H9 (cell line): ENCODE results near the gene USP7. TPM values are rescaled to one million over a fixed set of nuclear protein-coding genes. Genes with fewer than 3 reads are reported as not detected.

Source experiments
- DNase-seq: peaks from one replicate; pipeline ENCODE4 v3.0.0-alpha.2; 2017
- H2AFZ ChIP-seq: one replicate; pipeline ENCODE4 v1.6.1; 2013; ENCODE audit warnings: mild to moderate bottlenecking, low read length, control low read depth, moderate library complexity
- H2AK5ac ChIP-seq: 2 replicates; pipeline ENCODE4 v1.6.1; 2013; ENCODE audit warnings: low read length, control low read depth, mixed read lengths; ENCODE audit not compliant: insufficient read length
- H2BK120ac ChIP-seq: one replicate; pipeline ENCODE4 v1.6.1; 2013; ENCODE audit warnings: low read depth, mild to moderate bottlenecking, low read length, control low read depth, inconsistent platforms; ENCODE audit not compliant: poor library complexity, severe bottlenecking
- H2BK12ac ChIP-seq: 2 replicates; pipeline ENCODE4 v1.6.1; 2013; ENCODE audit warnings: low read length, control low read depth, mixed read lengths, low read depth; ENCODE audit not compliant: insufficient read length
- H2BK15ac ChIP-seq: 2 replicates; pipeline ENCODE4 v1.6.1; 2013; ENCODE audit warnings: low read depth, low read length, control low read depth
- H2BK20ac ChIP-seq: one replicate; pipeline ENCODE4 v1.6.1; 2013; ENCODE audit warnings: low read depth, mild to moderate bottlenecking, low read length, control low read depth, inconsistent platforms; ENCODE audit not compliant: poor library complexity, severe bottlenecking
- H2BK5ac ChIP-seq: 2 replicates; pipeline ENCODE4 v1.6.1; 2013; ENCODE audit warnings: low read length, control low read depth, mixed read lengths; ENCODE audit not compliant: insufficient read length
- H3K14ac ChIP-seq: 2 replicates; pipeline ENCODE4 v1.6.1; 2013; ENCODE audit warnings: low read length, control low read depth; ENCODE audit not compliant: insufficient read depth
- H3K18ac ChIP-seq: 2 replicates; pipeline ENCODE4 v1.6.1; 2013; ENCODE audit warnings: low read depth, mild to moderate bottlenecking, mixed read lengths, low read length, control low read depth; ENCODE audit not compliant: insufficient read length
- H3K23ac ChIP-seq: 2 replicates; pipeline ENCODE4 v1.6.1; 2013; ENCODE audit warnings: low read length, control low read depth, mixed read lengths, low read depth; ENCODE audit not compliant: insufficient read length
- H3K23me2 ChIP-seq: 2 replicates; pipeline ENCODE4 v1.6.1; 2013; ENCODE audit warnings: low read depth, mild to moderate bottlenecking, mixed read lengths, low read length, control low read depth; ENCODE audit not compliant: insufficient read length, poor library complexity, severe bottlenecking
- H3K27ac ChIP-seq: 2 replicates; pipeline ENCODE4 v1.5.1; 2013; ENCODE audit warnings: low read length, control low read depth, mixed read lengths, low read depth; ENCODE audit not compliant: insufficient read length
- H3K27me3 ChIP-seq: 2 replicates; pipeline ENCODE4 v1.6.1; 2013; ENCODE audit warnings: low read length, control low read depth, inconsistent platforms; ENCODE audit not compliant: insufficient read depth
- H3K4ac ChIP-seq: 2 replicates; pipeline ENCODE4 v1.6.1; 2013; ENCODE audit warnings: low read depth, mild to moderate bottlenecking, control low read depth, inconsistent platforms, low read length, moderate library complexity
- H3K4me1 ChIP-seq: 2 replicates; pipeline ENCODE4 v1.6.1; 2013; ENCODE audit warnings: low read length, control low read depth, inconsistent platforms; ENCODE audit not compliant: insufficient read depth
- H3K4me2 ChIP-seq: 2 replicates; pipeline ENCODE4 v1.6.1; 2013; ENCODE audit warnings: low read length, control low read depth, mixed read lengths; ENCODE audit not compliant: insufficient read length, insufficient read depth
- H3K56ac ChIP-seq: 2 replicates; pipeline ENCODE4 v1.6.1; 2013; ENCODE audit warnings: low read depth, mild to moderate bottlenecking, mixed read lengths, low read length, control low read depth; ENCODE audit not compliant: insufficient read length
- H3K79me1 ChIP-seq: 2 replicates; pipeline ENCODE4 v1.6.1; 2013; ENCODE audit warnings: low read depth, mild to moderate bottlenecking, moderate library complexity, low read length, control low read depth, inconsistent platforms; ENCODE audit not compliant: insufficient read depth, poor library complexity, severe bottlenecking
- H3K79me2 ChIP-seq: 2 replicates; pipeline ENCODE4 v1.6.1; 2013; ENCODE audit warnings: low read length, control low read depth, inconsistent platforms; ENCODE audit not compliant: insufficient read depth
- H3K9ac ChIP-seq: 2 replicates; pipeline ENCODE4 v1.6.1; 2013; ENCODE audit warnings: low read length, control low read depth, mixed read lengths; ENCODE audit not compliant: insufficient read length; ENCODE audit errors: extremely low read depth
- H3K9me3 ChIP-seq: one replicate; pipeline ENCODE4 v1.6.1; 2013; ENCODE audit warnings: low read depth, low read length, inconsistent platforms; ENCODE audit not compliant: control insufficient read depth
- H3T11ph ChIP-seq: one replicate; pipeline ENCODE4 v1.6.1; 2013; ENCODE audit warnings: mild to moderate bottlenecking, low read length, control low read depth, inconsistent platforms
- H4K20me1 ChIP-seq: one replicate; pipeline ENCODE4 v1.6.1; 2013; ENCODE audit not compliant: control insufficient read depth, insufficient read length, insufficient read depth
- H4K5ac ChIP-seq: 2 replicates; pipeline ENCODE4 v1.6.1; 2013; ENCODE audit warnings: low read depth, mild to moderate bottlenecking, mixed read lengths, low read length, control low read depth; ENCODE audit not compliant: insufficient read length
- H4K8ac ChIP-seq: replicated peaks from 2 replicates; pipeline ENCODE4 v1.6.1; 2013; ENCODE audit warnings: low read length, control low read depth, mixed read lengths, low read depth; ENCODE audit not compliant: insufficient read length
- H4K91ac ChIP-seq: 2 replicates; pipeline ENCODE4 v1.6.1; 2013; ENCODE audit warnings: low read depth, mild to moderate bottlenecking, moderate library complexity, mixed read lengths, low read length, control low read depth; ENCODE audit not compliant: insufficient read length
- H3K27ac Mint-ChIP-seq, 3 experiments: 2 replicates in 2 of 3; 3 replicates in 1 of 3; pipeline ENCODE4 v1.8.0; 2020 to 2021; ENCODE audit warnings: mixed read lengths in 3 of 3, mild to moderate bottlenecking in 1 of 3, moderate library complexity in 1 of 3
- H3K27me3 Mint-ChIP-seq: 2 replicates; pipeline ENCODE4 v1.8.0; 2021; ENCODE audit warnings: low read depth, mild to moderate bottlenecking, moderate library complexity, mixed read lengths
- H3K36me3 Mint-ChIP-seq, 3 experiments: 2 replicates in 2 of 3; 3 replicates in 1 of 3; pipeline ENCODE4 v1.8.0; 2020 to 2021; ENCODE audit warnings: low read depth in 3 of 3, mixed read lengths in 3 of 3; ENCODE audit not compliant: insufficient read depth in 1 of 3
- H3K4me1 Mint-ChIP-seq, 2 experiments: 2 replicates each; pipeline ENCODE4 v1.8.0; 2020; ENCODE audit warnings: mixed read lengths in 2 of 2
- H3K4me3 Mint-ChIP-seq, 2 experiments: 2 replicates in 1 of 2; 3 replicates in 1 of 2; pipeline ENCODE4 v1.8.0; 2020 to 2021; ENCODE audit warnings: mild to moderate bottlenecking in 2 of 2, mixed read lengths in 2 of 2, moderate library complexity in 1 of 2
- H3K9me3 Mint-ChIP-seq, 2 experiments: 2 replicates in 1 of 2; 3 replicates in 1 of 2; pipeline ENCODE4 v1.8.0; 2020; ENCODE audit warnings: mild to moderate bottlenecking in 2 of 2, mixed read lengths in 2 of 2, moderate library complexity in 1 of 2
- CTCF ChIP-seq: fragments of 200-600 bp; sonication (generic); conservative IDR thresholded peaks from 3 replicates; pipeline ENCODE4 v1.8.0; 2021; ENCODE audit warnings: antibody characterized with exemption, mild to moderate bottlenecking
- WGBS: extraction: QIAGEN DNeasy Blood & Tissue Kit; methylation state at CpG from one replicate; pipeline ENCODE4 v1.1.7; 2013; ENCODE audit warnings: missing lambda C conversion rate, low lambda C conversion rate, mixed read lengths; ENCODE audit not compliant: insufficient read length; ENCODE audit errors: extremely low coverage; 5-methylcytosine and 5-hydroxymethylcytosine counted together
- total RNA-seq: library from RNA; stranded (reverse); gene quantifications from 2 replicates; pipeline ENCODE4 v1.2.1, GENCODE V29; 2021

USP7 gene
- total RNA-seq, 1 experiment from 2014 or later, result 192 TPM

DNA sequence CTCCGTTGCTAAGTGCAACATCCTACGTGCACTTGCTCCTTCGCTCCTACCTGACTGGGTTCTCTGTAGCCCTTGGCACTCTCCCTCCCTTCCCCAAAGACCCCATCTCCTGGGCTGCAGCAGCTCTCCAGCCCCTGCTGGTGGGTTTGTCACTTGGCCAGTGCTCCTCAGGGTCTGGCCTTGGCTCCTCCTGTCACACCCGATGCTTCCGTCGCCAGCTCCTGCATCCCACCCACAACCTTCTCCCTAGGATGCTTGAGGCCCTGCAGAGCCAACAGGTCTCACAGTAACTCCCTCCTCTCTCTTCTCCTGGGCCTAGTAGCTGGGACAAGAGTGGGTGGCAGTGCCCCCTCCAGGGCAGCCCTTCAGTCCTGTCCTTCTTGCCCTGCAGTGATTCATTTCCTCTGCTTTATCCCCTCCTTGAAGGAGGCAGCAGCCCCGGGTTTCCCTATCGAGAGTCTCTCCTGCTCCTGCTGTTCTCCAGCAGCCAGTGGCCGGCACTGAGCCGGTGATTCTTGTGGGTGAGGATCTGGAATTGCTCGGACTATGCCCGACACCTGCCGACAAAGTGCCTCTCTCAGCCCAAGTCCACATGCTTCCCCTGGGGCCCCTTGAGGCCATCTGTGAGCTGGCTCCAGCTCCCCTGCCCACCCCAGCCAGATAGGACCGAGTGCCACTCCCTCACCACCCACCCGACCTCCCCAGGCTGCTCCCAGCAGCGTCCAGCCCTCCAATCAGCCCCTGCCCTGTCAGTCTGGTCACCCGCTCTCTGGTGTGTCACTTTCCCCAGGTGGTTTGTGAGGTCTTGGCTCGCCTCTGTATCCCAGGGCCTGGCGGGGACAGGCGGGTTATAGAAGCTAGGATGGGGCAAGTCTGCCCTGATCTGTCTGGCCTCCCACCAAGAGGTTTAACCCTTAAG, 77.8 kb downstream of the USP7 start:
- Histone ChIP-seq H3K23me2 (no peaks in the 10 kb centered on the region), H2BK120ac (no peak overlapping the region), H4K8ac (no peak overlapping the region), H4K91ac (no peak overlapping the region), H3T11ph (no peak overlapping the region), H3K4me1 (no peaks in the 10 kb centered on the region; the same call in 1 of the 2 replicates), H3K79me2 (no peaks in the 10 kb centered on the region), H3K18ac (no peak overlapping the region), H2BK15ac (no peak overlapping the region), H2BK12ac (no peak overlapping the region), H2AFZ (no peak overlapping the region), H2BK20ac (no peak overlapping the region), H4K20me1 (peaks cover 4% of the 10 kb centered on the region), H3K9ac (no peak overlapping the region), H3K4me2 (no peak overlapping the region), H3K79me1 (no peaks in the 10 kb centered on the region), H3K14ac (no peak overlapping the region), H3K23ac (no peak overlapping the region), H2BK5ac (no peak overlapping the region), H3K27me3 (no peaks in the 10 kb centered on the region), H3K27ac (no peak overlapping the region), H3K4ac (no peak overlapping the region), H3K56ac (no peak overlapping the region), H3K9me3 (no peaks in the 10 kb centered on the region), H4K5ac (no peak overlapping the region), H2AK5ac (no peak overlapping the region)
- no peak for DNase-seq
- peak; percentile 50; the same call in 2 of the 3 replicates for TF ChIP-seq CTCF
- Mint-ChIP-seq H3K36me3 (peaks cover 11 to 29% (median 15%) of the 10 kb centered on the region in 3 experiments; a peak in 6 of 7 replicates), H3K9me3 (no peaks in the 10 kb centered on the region), H3K27ac (peak overlapping the region; percentile 17 to 84 (median 35); a peak in 4 of 7 replicates), H3K4me1 (peaks cover 22 to 24% of the 10 kb centered on the region in 2 experiments), H3K4me3 (no peak overlapping the region; a peak in 1 of 5 replicates), H3K27me3 (peaks cover 2% of the 10 kb centered on the region)
- no CpG with 5 or more reads among the region's 20 CpGs for WGBS
